Ureter (tissue), 1 donor: ENCODE results near the gene ARHGAP21. TPM values are rescaled to one million over a fixed set of nuclear protein-coding genes. Genes with fewer than 3 reads are reported as not detected.
"Not testable (repeated sequence)": the region's sequence is repeated elsewhere in the genome, so short reads cannot be mapped to it uniquely, and the experiment has no call there.

Experiments used
- DNase-seq: peaks from one replicate; pipeline ENCODE4 v3.0.0-alpha.2; 2020; ENCODE audit warnings: low spot score
- total RNA-seq: library from RNA; stranded (reverse); gene quantifications from one replicate; pipeline ENCODE4 v1.2.4, GENCODE V29; 2023
- donor health status: DM: yes; HTN: yes; CAD: no.

Gene ARHGAP21
- total RNA-seq, 1 donor from 2014 or later, result 90.7 TPM

DNA sequence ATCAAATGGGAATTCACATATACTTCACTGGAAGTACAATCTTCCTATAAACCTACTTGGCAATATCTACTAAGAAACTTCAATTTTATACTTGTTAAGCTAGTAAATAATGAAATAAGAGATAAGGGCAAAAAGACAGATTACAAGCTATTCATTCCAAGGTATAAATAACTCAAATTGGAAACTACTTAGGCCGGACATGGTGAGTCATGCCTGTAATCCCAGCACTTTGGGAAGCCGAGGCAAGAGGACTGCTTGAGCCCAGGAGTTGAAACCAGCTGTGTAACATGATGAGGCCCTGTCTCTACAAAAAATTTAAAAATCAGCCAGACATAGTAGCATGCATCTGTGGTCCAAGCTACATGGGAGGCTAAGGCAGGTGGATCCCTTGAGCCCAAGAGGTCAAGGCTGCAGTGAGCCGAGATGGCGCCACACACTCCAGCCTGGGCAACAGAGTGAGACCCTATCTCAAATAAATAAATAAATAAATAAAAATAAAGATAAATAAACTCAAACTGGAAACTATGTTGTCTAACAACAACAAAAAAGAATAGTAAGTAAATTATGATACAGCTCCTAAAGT lies 37.6 kb downstream of the ARHGAP21 start:
- no peak for DNase-seq

DNA sequence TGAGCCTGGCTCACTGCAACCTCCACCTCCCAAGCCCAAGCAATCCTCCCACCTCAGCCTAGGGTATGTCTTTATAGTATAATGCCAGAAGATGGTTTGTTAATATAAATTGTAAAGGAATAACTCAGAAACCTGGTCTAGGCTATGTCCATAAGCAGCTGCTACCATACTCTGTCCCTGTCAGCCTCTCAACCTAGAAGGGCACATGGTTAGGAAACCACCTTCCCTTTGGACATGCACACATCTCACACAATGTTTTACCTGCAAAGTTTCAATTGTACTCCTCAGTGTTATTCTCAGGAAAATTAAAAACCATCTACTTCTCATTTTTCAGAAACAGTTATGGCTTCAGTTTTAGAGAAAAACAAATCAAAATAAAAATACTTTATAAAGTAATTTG lies 40.1 kb downstream of the ARHGAP21 start:
- DNase-seq, result no peak

DNA sequence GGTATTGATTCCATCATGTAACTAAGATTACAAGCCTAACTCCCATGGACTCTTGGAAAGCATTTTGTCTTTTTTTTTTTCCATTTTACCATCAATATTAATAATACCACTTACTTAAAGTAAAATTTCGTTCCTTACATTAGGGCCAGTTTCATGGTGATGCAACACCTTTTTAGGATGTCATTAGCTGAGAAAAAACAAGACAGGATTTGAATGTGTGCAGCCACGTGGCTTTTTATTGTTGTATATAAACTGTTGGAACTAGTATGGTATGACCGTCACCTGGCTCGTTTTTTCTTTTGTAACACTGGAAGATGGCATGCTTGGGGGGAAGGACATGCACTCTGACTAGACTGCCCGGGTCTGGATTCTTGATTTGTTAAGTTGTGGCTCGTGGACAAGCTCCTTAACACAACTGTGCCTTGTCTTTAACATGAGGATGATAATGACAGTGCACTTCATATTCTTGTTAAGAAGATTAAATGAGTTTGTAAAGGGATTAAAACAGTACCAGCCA lies 42.1 kb downstream of the ARHGAP21 start:
- DNase-seq, result no peak

DNA sequence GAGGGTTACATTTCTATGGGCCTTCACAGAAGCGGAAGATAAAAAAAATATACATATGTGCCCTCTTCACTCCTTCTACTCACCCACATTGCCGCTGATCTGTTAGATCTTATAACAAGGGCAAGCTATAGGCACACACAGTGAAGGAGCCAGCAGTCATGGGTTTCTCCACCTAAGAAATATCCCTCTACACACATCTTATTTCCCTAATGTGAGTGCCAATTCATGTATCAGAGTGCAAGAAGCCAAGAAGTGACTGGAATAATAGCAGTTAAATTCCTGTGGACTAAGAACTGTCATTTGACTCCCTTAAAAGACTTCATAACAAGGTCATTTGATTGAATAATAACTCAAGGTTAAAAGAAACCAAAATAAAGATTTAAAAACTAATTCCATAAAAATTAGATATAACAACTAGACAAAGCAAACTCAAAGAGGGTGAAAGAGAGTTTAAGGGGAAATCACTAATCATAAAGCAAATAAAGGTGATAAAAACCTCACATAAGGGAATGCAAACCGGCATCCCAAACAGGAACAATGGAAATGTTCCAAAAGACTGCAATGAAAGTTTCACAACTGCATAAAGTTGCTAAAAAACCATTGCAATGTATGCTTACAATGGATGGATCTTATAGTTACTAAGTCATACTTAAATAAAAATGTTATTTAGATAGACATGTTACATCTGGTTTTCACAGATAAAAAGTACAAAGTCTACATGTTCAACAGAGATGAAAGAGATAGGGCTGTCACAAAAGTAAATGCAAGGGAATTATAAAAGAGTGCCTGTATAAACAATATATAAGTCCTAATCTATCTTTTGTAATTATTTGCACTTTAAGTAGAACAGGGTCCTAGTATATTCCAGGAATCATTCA lies 42.8 kb downstream of the ARHGAP21 start:
- no peak for DNase-seq

DNA sequence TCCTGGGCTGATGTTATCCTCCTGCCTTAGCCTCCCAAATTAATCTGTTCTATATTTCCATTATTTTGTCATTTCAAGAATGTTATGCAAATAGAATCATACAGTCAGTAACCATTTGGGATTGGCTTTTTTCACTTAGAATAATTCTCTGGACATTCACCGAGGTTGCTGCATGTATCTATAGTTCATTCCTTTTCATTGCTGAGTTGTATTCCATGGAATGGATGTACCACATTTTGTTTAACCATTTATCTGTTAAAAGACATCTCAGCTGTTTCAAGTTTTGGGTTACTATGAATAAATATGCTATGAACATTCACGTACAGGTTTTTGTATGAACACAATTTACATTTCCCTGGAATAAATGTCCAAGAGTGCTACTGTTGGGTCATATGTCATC lies 44.9 kb downstream of the ARHGAP21 start:
- DNase-seq, result no peak

DNA sequence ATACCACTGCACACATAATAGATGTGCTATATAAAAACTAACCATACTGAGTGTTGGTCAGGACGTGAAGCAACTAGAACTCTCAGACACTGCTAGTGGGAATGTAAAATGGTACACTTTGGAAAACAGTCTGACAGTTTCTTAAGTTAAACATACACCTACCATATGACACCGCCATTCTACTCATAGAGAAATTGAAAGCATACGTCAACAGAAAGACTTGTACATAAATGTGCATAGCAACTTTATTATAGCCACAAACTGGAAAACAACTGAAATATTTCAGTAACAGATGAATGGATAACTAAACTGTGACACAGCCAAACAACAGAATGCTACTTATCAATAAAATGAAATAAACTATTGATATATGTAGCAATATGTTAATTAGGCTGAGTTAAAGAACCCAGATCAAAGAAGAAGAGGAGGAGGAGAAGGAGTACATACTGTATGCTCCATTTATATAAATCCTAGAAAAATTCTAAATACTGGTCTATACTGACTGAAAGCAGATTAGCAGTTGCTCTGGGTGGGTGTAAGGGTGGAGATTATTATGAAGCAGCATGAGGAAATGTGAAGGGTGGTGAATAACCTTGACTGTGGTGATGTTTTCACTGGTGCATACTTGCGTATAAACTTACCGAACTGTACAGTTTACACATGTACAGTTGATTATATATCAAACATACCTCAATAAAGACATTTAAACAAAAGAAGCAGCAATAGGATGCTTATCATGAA lies 48.6 kb downstream of the ARHGAP21 start:
- no peak for DNase-seq

DNA sequence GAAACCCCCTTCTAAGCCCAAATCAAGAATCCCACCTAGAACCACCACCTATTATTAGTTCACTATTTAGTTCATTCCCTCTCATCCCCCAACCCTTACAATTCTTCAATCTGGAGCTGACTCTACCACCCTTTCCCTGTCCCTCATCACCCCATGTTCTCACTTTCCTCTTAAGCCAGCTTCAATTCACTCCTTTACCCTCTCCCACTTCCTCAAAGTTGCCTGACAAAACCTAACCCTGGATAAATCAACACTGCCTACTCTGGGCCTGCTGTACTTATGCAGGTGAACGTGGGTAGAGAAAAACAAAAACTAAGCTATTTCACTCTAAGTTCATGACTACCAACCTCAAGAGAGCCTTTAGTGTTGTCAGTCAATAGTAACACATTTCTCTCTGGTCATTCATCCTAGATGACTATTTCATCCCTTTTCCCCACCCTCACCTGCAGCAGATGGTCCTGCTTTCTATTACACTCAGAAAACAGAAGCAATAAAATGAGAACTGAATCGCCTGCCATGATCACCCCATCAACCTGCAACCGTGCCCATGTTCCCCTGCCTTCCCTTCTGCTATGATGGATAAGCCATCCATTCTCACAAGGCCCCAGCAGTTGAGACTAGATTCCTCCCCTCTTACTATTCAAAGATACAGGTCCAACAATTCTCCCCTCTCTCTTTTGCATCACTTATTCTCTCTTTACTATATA lies 52.6 kb downstream of the ARHGAP21 start:
- no peak for DNase-seq

DNA sequence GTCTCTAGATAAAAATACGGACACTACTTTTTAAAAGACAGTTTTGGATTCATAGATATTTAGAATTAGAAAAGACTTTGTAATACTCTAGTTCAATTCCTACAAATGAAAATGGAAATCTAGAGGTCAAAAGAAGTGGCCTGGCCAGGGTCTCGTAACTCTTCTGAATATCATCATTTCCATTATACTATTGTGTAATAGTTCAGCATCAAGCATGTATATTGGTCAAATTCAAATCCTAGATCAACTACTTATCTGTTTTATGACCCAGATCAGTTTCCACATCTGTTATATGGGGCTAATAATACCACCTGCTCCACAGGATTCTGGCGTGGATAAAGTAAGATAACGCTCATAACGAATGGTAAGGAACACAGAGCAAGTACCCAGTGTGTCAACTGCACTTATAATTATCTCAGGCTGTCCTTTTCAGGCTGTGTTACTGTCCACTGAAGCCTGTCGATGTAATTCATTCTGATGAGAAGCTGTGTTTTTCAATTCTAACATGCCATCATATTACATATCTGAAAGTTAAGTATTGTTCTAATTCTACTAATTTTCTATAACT lies 54.3 kb downstream of the ARHGAP21 start:
- no peak for DNase-seq

DNA sequence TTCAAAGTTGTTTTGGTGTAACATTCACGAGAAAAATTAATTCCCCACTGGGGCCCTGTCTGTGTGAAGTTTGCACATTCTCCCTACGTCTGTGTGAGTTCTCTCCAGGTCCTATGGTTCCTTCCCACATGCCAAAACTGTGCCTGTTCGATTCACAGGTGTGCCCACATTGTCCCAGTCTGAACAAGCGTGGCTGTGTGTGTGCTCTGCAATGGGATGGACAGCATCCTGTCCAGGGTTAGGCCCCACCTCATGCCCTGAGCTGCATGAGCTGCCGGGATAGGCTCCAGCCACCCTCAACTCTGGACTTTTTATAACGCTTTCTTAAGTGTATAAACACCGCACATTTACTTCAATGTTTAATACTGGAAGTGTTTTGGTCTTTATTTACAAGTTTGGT lies 55.4 kb downstream of the ARHGAP21 start:
- DNase-seq, result no peak

DNA sequence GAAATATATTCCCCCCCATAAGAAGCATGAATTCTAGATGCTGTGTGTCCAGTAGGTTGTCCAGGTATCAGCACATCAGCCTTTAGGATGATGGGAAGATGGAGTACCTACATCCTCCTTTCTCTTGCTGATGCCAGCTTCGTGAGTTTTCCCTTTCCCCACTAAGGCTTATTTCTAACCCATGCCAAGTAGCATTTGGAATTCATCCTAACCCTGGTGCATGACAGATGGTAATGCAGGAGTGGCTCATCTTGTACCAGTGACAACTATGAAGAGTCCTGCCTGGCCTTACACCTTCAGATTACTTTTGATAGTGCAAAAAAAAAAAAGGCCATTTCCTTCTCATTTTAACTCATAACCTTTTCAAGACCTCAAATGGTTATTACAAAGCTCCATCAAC lies 58.7 kb downstream of the ARHGAP21 start:
- no peak for DNase-seq

DNA sequence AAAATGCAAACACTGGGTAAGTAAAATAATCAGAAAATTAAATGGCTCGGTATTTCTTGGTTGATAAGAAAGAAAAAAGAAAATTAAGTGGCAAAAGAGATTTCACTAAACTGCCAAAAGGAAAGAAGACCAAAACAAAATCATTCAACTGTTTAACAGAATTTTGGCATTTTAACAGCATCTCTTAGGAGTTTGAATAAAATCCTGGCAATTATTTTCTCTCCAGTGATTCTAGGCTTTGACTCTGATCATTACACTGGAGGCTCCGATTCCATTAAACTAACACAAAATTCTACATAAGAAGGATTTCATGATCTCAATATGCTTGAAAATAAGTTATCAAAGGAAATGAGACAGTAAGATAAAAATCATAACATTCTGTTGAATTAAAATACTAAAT lies 62.3 kb downstream of the ARHGAP21 start:
- DNase-seq, result no peak

DNA sequence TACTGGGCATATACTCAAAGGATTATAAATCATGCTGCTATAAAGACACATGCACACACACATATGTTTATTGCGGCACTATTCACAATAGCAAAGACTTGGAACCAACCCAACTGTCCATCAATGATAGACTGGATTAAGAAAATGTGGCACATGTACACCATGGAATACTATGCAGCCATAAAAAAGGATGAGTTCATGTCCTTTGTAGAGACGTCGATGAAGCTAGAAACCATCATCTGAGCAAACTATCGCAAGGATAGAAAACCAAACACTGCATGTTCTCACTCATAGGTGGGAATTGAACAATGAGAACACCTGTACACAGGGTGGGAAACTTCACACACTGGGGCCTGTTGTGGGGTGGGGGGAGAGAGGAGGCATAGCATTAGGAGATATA lies 65.4 kb downstream of the ARHGAP21 start:
- DNase-seq, result not testable (repeated sequence)

DNA sequence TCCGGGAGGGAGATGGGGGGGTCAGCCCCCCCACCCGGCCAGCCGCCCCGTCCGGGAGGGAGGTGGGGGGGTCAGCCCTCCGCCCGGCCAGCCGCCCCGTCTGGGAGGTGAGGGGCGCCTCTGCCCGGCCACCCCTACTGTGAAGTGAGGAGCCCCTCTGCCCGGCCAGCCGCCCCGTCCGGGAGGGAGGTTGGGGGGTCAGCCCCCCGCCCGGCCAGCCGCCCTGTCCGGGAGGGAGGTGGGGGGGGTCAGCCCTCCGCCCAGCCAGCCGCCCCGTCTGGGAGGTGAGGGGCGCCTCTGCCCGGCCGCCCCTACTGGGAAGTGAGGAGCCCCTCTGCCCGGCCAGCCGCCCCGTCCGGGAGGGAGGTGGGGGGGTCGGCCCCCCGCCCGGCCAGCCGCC lies 67.4 kb downstream of the ARHGAP21 start:
- not testable (repeated sequence) for DNase-seq

DNA sequence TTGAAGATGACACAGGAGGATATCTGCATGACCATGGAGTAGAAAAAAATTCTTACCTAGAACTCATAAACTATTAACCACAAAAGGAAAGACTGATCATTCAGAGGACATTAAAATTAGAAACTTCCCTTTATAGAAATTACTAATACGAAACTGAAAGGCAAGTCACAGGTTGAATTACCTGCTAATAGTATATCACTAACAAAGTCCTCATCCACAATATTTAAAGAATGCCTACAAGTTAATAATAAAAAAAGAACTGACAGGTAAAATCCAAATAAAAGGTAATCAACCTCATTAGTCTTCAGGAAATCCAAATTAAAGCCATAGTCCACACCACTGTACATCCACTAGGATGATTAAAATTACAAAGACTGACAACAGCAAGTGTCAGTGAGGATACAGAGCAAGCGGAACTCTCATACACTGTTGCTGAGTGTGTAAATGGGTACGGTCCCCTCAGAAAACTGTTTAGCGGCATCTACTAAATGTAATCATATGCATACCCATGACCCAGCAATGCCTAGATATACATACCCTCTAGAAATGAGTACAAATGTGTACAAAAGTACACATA lies 71.2 kb downstream of the ARHGAP21 start:
- DNase-seq, result no peak

DNA sequence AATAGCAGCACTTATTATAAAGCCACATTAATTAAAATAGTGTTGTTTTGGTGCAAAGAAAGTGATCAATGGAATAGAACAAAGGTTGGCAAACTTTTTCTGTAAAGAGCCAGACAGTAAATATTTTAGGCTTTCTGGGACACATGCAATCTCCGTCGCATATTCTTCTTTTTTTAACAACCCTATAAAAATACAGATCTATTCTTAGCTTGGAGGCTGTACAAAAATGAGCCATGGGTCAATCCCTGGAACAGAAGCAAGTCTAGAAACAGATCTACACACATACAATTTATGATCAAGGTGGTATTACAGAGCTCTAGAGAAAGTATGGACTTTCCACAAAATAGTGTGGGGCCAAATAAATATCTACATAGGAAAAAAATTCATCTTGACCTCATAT lies 71.8 kb downstream of the ARHGAP21 start:
- no peak for DNase-seq

DNA sequence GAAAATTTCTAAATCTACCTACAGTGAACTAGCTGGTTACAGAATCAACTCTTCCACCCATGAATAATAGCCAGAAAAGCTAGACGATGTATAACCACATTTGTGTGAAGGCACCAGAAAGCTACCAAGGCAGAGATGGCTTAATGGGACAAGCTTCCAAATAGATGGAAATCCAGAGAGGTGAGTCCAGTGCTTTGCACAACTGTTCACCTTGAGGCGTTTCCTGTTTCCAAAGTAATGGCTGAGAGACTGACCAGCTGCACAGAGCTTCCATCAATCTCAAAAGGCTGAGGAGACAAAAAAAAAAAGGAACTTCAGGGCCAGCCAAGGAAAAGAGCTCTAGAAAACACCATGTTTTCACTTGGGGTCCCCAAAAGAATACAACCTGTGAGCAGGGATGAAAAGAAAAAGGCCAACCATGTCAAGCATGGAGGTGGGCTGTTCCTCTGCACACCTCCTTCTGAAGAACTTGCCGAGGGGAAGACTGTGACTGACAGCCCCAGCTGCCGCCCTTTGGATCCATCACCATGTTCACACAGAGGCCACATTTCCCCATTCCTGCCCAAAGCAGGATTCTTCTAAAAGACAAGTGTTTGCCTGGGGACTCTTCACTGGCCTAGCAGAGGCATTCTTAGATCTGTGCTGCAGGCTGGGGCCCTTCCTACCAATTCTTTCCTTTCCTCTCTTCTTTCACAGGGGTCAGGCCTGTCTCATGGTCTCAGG lies 72.9 kb downstream of the ARHGAP21 start:
- no peak for DNase-seq

DNA sequence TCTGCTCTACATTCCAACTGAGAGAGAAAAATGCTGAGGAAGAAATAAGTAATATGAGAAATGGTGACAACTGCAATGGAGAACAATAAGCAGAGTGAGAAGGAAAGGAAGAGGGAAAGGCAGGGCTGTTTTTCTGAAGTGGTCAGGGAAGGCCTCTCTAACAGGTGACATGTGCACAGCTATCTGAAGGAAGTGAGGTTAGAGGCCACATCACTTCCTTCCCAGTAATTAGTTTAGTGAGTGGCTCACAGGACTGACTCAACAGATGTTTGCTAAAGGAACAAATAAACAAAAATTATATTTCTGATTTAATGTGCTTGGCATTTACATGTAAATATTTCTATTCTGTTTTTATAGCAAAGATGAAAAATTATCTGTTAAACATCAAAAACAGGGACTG lies 77.9 kb downstream of the ARHGAP21 start:
- no peak for DNase-seq

DNA sequence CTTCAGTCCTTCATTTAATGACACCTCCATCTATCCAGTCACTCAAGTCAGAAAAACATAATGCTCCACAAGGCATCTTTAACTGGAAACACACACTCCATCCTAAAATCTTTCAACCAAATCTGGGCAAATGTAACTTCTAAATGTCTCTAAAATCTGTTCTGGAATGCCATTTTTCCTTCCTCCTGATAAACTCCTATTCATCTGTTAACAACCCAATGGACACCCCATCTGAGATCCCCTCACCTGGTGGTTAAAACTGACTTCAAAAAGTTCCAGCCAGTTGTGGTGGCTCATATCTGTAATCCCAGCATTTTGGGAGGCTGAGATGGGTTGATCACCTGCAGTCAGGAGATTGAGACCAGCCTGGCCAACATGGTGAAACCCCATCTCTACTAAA lies 78.7 kb downstream of the ARHGAP21 start:
- no peak for DNase-seq

DNA sequence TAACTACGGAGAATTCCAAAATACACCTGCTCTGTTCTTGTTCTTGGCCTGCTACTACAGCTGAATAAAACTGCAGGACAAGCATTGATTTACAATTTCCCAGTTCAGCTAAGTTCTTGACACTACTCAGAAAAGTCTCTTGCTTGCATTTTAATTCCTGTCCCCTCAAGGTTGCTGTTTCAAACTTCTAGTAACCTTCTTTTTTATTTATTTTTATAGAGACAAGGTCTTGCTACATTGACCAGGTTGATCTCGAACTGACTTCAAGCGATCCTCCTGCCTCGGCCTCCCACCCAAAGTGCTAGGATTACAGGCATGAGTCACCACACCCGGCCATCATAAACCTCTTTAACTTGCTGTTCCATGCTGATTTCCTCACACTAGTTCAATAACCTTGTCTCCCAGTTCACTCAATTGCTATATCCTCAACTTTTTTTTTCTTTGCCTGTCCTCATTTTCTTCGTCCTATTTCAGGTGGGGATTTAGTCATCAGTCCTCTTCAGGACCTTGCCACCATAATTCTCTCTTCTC lies 79.9 kb downstream of the ARHGAP21 start:
- DNase-seq, result no peak
